DOHH2 (cell line): ENCODE results near the gene PHLPP1.

Experiments used
- CTCF ChIP-seq: fragments of 200-600 bp; sonication (generic); IDR thresholded peaks from one replicate; pipeline ENCODE4 v1.5.1; 2014; ENCODE audit warnings: antibody characterized with exemption, mild to moderate bottlenecking, low read depth, low read length; ENCODE audit not compliant: poor library complexity, severe bottlenecking
- EZH2phosphoT487 ChIP-seq: fragments of 200-600 bp; sonication (generic); IDR thresholded peaks from 2 replicates; pipeline ENCODE4 v1.6.1; 2017; ENCODE audit warnings: borderline replicate concordance, mild to moderate bottlenecking, antibody characterized with exemption, low read length, moderate library complexity, mixed read lengths

- TF ChIP-seq EZH2phosphoT487, result no peak
- no peak for TF ChIP-seq CTCF
Observed at GRCh38 chr18:62741118-62741566, 25.8 kb downstream of the PHLPP1 start.
